PFSK-1 (cell line): ENCODE results near the gene FAM98B.

Experiments
- FOXP2 ChIP-seq: optimal IDR thresholded peaks from 2 replicates; pipeline ENCODE3; 2011; ENCODE audit warnings: borderline replicate concordance, control low read depth, inconsistent platforms; ENCODE audit not compliant: insufficient read depth; ENCODE audit errors: extremely low read length, extremely low read depth
- POLR2AphosphoS5 ChIP-seq: IDR thresholded peaks from 2 replicates; pipeline ENCODE4 v1.6.1; 2012; ENCODE audit warnings: low read depth, mild to moderate bottlenecking, control low read depth, low read length, moderate library complexity
- REST ChIP-seq, 2 experiments: IDR thresholded peaks; 2 replicates each; pipeline versions ENCODE4 v1.6.1 to v1.8.0; 2011 to 2012; ENCODE audit warnings: low read depth in 2 of 2, low read length in 2 of 2, control low read depth in 1 of 2, inconsistent platforms in 1 of 2, mild to moderate bottlenecking in 1 of 2, moderate library complexity in 1 of 2; ENCODE audit not compliant: insufficient read depth in 1 of 2
- SIN3A ChIP-seq: IDR thresholded peaks from 2 replicates; pipeline ENCODE4 v1.6.1; 2012; ENCODE audit warnings: mild to moderate bottlenecking, low read length, moderate library complexity, borderline replicate concordance; ENCODE audit not compliant: insufficient read depth
- TAF1 ChIP-seq: IDR thresholded peaks from 2 replicates; pipeline ENCODE4 v1.6.1; 2012; ENCODE audit warnings: low read length, control low read depth, borderline replicate concordance; ENCODE audit not compliant: insufficient read depth

Gene FAM98B

GRCh38 chr15:38470816-38471215 is 16.9 kb downstream of the FAM98B start:
- TF ChIP-seq POLR2AphosphoS5 (no peak), REST (IDR thresholded peaks at IDR 0.05; ENCODE audit: insufficient read depth in 1 of 2, low read depth in 2 of 2, low read length in 2 of 2) (no peak), FOXP2 (no peak), TAF1 (no peak), SIN3A (no peak)

GRCh38 chr15:38471974-38472373 is 18.0 kb downstream of the FAM98B start:
- no peak for TF ChIP-seq REST (IDR thresholded peaks at IDR 0.05; ENCODE audit: insufficient read depth in 1 of 2, low read depth in 2 of 2, low read length in 2 of 2)
- no peak for TF ChIP-seq FOXP2
- TF ChIP-seq POLR2AphosphoS5, result no peak
- TF ChIP-seq SIN3A, result no peak
- TF ChIP-seq TAF1, result no peak

- no peak for TF ChIP-seq SIN3A
- no peak for TF ChIP-seq FOXP2
- TF ChIP-seq TAF1, result no peak
- TF ChIP-seq REST (IDR thresholded peaks at IDR 0.05; ENCODE audit: insufficient read depth in 1 of 2, low read depth in 2 of 2, low read length in 2 of 2), result no peak
These were observed 20.3 kb downstream of the FAM98B start for GRCh38 chr15:38474155-38474757.

GRCh38 chr15:38475361-38475760 is 21.4 kb downstream of the FAM98B start:
- TF ChIP-seq FOXP2, result no peak
- no peak for TF ChIP-seq REST (IDR thresholded peaks at IDR 0.05; ENCODE audit: insufficient read depth in 1 of 2, low read depth in 2 of 2, low read length in 2 of 2)
- no peak for TF ChIP-seq POLR2AphosphoS5

- TF ChIP-seq REST (IDR thresholded peaks at IDR 0.05; ENCODE audit: insufficient read depth in 1 of 2, low read depth in 2 of 2, low read length in 2 of 2) (no peak), TAF1 (no peak), POLR2AphosphoS5 (no peak), SIN3A (no peak), FOXP2 (no peak)
These were observed 22.2 kb downstream of the FAM98B start for GRCh38 chr15:38476120-38476519.
